Fibroblast of skin of left quadriceps (primary cell): ENCODE data around the gene VPS51.

ENCODE experiments used
- DNase-seq, 2 experiments: peaks; one replicate each; pipeline ENCODE4 v3.0.0-alpha.2; 2013; ENCODE audit warnings: low read depth in 2 of 2

The VPS51 gene

GRCh38 chr11:65107078-65107477, 11.1 kb downstream of the VPS51 start:
- DNase-seq, result no peak

GRCh38 chr11:65107751-65108468, 11.9 kb downstream of the VPS51 start:
- no peak for DNase-seq

GRCh38 chr11:65108469-65109123, 12.6 kb downstream of the VPS51 start:
- no peak for DNase-seq

DNA sequence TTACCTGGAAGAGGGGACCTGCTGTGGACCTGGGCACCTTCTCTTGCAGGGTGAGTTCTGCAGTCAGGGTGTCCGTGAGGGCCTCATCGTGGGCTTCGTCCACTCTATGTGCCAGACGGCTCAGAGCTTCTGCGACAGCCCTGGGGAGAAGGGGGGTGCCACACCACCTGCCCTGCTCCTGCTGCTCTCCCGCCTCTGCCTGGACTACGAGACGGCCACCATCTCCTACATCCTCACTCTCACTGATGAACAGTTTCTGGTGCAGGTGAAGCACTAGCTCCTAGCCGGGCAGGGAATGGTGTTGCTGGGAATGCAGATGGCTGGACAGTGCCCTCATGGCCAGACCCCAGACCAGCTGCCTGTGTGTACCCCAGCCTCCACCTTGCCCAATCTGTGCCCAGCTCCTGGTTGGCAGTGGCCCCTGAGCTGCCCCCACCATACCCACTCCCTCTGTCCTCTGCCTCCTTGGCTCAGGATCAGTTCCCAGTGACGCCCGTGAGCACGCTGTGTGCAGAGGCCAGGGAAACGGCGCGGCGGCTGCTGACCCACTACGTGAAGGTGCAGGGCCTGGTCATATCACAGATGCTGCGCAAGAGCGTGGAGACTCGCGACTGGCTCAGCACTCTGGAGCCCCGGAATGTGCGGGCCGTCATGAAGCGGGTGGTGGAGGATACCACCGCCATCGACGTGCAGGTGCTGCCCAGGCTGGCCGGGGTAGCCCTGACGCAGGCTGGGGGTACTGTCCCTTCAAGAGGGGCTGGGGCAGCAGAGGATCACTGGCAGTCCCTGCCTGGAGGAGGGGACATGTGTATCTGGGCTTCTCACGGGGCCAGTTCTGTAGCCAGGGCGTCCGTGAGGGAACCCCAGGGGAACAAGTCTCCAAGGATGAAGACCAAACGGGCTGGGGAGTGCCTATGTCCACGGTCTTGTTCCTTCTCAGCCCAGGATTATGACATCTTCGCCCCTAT, 13.5 kb downstream of the VPS51 start:
- DNase-seq, result no peak

DNA sequence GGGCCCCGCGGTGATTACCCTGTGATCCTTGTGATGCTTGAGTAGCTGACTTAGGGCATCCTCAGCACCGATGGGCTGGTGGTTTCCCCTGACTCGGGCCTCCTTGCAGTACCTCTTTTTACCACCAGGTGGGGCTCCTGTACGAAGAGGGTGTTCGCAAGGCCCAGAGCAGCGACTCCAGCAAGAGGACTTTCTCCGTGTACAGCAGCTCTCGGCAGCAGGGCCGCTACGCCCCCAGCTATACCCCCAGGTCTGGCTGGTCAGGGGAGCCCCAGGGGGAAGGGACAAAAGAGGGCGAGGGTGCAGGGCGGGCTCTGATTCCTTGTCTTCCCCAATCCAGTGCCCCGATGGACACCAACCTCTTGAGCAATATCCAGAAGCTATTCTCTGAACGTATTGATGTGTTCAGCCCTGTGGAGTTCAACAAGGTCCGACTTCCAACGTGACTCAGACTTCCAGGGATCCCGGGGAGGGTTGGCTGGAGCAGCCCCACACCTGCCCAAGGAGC, 14.4 kb downstream of the VPS51 start:
- DNase-seq, result peak; percentile 37 to 45

GRCh38 chr11:65111159-65111743, 15.2 kb downstream of the VPS51 start:
- DNase-seq, result no peak

GRCh38 chr11:65111744-65112545, 15.9 kb downstream of the VPS51 start, which contains the start of gene TM7SF2:
TSS of gene TM7SF2 (plus strand) at chr11:65111872. CDS start at chr11:65112016, 144 bp downstream.
- DNase-seq, result peak; percentile 68 to 72

DNA sequence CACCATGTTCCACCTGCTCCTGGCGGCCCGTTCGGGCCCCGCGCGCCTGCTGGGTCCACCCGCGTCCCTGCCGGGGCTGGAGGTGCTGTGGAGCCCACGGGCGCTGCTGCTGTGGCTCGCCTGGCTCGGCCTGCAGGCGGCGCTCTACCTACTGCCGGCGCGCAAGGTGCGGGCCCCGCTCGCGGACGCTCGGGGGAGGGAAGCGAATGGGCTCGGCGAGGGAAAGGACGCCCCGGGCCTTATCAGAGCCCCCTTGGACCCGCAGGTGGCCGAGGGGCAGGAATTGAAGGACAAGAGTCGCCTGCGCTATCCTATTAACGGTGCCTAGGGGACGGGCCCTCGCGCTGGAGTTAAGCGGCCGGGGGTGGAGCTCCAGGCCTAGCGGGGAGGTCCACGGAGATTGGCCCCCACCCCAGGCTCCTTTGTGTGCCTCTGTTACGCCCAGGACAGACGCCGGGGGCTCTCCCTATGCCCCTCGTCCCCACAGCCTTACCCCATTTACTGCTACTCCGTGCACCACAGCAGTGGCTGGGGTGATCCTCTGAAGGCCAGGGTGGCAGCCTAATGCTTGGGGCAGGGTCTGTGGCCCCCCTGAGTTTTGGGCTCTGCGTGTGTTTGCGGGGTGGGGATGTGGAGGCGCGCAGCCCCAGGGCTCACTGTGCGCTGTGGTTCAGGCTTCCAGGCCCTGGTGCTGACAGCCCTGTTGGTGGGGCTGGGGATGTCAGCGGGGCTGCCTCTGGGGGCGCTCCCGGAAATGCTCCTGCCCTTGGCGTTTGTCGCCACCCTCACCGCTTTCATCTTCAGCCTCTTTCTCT, 16.7 kb downstream of the VPS51 start:
- DNase-seq, result no peak

- DNase-seq, result no peak
Observed at GRCh38 chr11:65113361-65113756, 17.3 kb downstream of the VPS51 start.

DNA sequence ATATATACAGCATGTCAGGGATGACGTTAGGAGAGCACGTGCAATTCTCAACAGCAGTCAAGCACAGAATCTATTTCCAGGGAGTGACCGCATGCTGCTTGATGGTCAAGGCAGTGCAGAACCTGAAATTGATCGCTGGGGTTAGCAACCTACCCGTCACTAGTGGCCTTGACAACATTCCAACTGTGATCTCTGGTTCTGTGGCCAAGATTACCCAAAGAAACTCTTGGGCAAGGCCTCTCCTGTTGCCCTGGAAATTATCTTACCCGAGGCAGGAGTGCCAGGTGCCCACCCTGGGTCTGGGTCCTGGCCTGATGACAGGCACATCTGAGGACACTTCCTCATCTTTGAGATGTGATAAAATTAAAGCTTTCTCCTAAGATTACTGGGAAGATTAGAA, 17.8 kb downstream of the VPS51 start:
- no peak for DNase-seq

DNA sequence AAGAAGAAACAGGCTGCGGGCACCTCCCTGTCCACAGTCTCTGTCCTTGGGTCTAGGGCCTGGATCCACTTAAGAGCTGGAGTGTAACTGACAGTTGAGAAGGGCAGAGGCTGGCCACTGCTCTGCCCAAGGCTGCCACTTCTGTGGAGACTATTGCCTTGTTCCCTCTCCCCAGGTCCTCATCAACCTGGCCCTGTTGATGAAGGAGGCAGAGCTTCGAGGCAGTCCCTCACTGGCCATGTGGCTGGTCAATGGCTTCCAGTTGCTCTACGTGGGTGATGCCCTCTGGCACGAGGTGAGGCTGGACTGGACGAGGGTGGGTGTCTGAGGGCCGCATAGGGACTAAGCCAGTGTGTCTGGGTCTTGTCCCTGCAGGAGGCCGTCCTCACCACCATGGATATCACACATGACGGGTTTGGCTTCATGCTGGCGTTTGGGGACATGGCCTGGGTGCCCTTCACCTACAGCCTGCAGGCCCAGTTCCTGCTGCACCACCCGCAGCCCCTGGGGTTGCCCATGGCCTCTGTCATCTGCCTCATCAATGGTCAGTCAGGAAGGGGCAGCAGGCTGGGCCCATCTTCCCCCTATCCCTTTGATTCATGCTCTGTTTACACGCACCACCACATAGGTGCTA, 18.6 kb downstream of the VPS51 start:
- DNase-seq, result no peak

DNA sequence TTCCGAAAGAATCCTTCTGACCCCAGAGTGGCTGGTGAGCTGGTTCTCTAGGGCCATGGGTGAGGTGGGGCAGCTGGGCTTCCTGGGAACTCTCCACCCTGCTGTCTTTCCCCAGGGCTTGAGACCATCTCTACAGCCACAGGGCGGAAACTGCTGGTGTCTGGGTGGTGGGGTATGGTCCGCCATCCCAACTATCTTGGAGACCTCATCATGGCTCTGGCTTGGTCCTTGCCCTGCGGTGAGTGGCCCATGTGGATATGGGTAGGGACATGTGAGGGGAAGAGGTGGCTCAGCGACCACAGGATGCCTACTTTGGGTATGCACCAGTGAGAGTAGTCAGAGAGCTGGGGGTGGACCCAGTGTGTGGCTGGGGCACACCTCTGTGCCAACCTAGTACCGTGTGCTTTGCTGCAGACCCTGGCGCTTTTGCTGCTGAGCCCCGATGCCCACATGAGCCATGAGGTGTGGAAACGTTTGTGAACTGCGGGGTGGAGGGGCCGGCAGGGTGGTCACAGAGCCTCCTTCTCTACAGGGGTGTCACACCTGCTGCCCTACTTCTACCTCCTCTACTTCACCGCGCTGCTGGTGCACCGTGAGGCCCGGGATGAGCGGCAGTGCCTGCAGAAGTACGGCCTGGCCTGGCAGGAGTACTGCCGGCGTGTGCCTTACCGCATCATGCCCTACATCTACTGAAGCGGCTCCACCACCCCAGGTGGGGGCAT, 19.5 kb downstream of the VPS51 start:
- no peak for DNase-seq

DNA sequence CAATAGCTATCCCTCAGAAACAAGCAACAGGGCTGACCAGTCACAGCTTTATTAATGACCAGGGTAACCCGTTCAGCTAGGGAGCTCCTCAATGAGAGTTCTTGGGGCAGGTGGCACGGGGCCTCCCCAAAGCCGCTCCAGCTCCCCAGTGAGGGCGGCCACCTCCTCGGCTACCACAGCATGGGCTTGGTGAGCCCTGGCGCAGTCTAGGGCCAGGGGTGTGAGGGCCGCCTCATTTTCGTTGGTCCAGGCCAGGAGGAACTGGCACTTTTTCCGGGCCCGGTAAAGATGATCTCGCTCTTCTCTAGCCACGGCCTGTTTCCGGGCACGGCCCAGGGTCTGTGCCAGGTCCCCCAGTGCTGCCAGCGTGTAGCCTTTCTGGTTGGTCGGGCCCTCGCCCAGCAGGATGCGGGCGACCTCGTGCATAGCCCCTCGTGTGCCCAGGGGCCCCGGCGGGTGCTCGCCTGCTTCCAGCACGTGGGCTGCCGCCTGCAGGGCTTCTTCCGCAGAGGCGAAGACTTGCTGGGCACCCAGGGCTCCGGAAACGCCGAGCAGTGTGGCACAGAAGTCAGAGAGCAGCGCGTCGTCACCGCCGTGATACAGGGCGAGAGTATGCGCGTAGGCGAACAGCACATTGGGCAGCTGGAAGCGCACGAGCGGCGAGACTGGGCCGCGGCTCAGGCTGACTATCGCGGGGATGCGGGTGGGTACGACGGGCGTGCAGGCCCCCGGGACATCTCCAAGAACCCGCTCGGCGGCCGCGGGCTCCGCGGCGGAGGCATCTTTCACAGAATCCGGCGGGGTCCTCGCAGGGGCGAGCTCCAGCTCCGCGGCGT, 20.6 kb downstream of the VPS51 start:
- no peak for DNase-seq

GRCh38 chr11:65117206-65118096, 21.4 kb downstream of the VPS51 start, which contains the start of gene ZNHIT2:
TSS of gene ZNHIT2 (minus strand) at chr11:65117701. CDS start at chr11:65117653, 48 bp downstream.
- peak; percentile 97 for DNase-seq

- DNase-seq, result no peak
Observed at GRCh38 chr11:65118097-65118837, 22.3 kb downstream of the VPS51 start.
